G401 (cell line): Measurements from ENCODE around the gene RPGRIP1L. TPM values are rescaled to one million over a fixed set of nuclear protein-coding genes. Genes with fewer than 3 reads are reported as not detected.

ENCODE experiments used
- DNase-seq: peaks from one replicate; pipeline ENCODE4 v3.0.0-alpha.2; 2015; ENCODE audit warnings: low spot score
- in situ Hi-C: cut with HindIII; loops from 2 replicates; pipeline ENCODE4 v1.10.0; 2016; ENCODE audit warnings: low sequenced_read_pairs, mixed read lengths
- total RNA-seq: library from RNA; depleted of rRNA; stranded (reverse); fragments of >200 nt; shearing (Covaris generic); gene quantifications from 2 replicates; pipeline ENCODE4 v1.2.3, GENCODE V29; 2014

RPGRIP1L gene
- total RNA-seq, 1 experiment from 2014 or later, result 17.4 TPM

- no peak for DNase-seq
- in situ Hi-C loops, result no loop called here
These were observed 84.4 kb downstream of the RPGRIP1L start for GRCh38 chr16:53619235-53619634.

- in situ Hi-C loops, result no loop called here
- DNase-seq, result no peak
These were observed 89.3 kb downstream of the RPGRIP1L start for GRCh38 chr16:53614346-53614745.

- no peak for DNase-seq
- in situ Hi-C loops, result no loop called here
These were observed 91.7 kb downstream of the RPGRIP1L start for GRCh38 chr16:53612003-53612402.

- DNase-seq, result no peak
- in situ Hi-C loops, result no loop called here
These were observed 92.4 kb downstream of the RPGRIP1L start for GRCh38 chr16:53611179-53611696.

- no peak for DNase-seq
- in situ Hi-C loops, result no loop called here
These were observed 94.1 kb downstream of the RPGRIP1L start for GRCh38 chr16:53609536-53609935.

GRCh38 chr16:53608094-53608493 is 95.6 kb downstream of the RPGRIP1L start:
- no peak for DNase-seq
- in situ Hi-C loops, result no loop called here

GRCh38 chr16:53605831-53606400 is 97.7 kb downstream of the RPGRIP1L start:
- DNase-seq, result no peak
- in situ Hi-C loops, result no loop called here

GRCh38 chr16:53605356-53605755 is 98.3 kb downstream of the RPGRIP1L start:
- no peak for DNase-seq
- in situ Hi-C loops, result no loop called here

GRCh38 chr16:53601961-53602360 is 101.7 kb downstream of the RPGRIP1L start:
- no peak for DNase-seq
- in situ Hi-C loops, result no loop called here

GRCh38 chr16:53600616-53601015 is 103.0 kb downstream of the RPGRIP1L start:
- no peak for DNase-seq

GRCh38 chr16:53600126-53600525 is 103.5 kb downstream of the RPGRIP1L start:
- DNase-seq, result no peak
- in situ Hi-C loops, result no loop called here

More at GRCh38 chr16:53600616-53601015, 103.0 kb downstream of the RPGRIP1L start:
- in situ Hi-C loops, result no loop called here

GRCh38 chr16:53599548-53599947 is 104.1 kb downstream of the RPGRIP1L start:
- in situ Hi-C loops, result no loop called here
- no peak for DNase-seq

- in situ Hi-C loops, result no loop called here
- DNase-seq, result no peak
These were observed 105.0 kb downstream of the RPGRIP1L start for GRCh38 chr16:53598511-53599275.

GRCh38 chr16:53597776-53598175 is 105.9 kb downstream of the RPGRIP1L start:
- DNase-seq, result no peak
- in situ Hi-C loops, result no loop called here

- no peak for DNase-seq
- in situ Hi-C loops, result no loop called here
These were observed 115.5 kb downstream of the RPGRIP1L start for GRCh38 chr16:53588081-53588648.

GRCh38 chr16:53583401-53583800 is 120.3 kb downstream of the RPGRIP1L start:
- DNase-seq, result no peak
- in situ Hi-C loops, result no loop called here

- DNase-seq, result no peak
- in situ Hi-C loops, result no loop called here
These were observed 121.9 kb downstream of the RPGRIP1L start for GRCh38 chr16:53581784-53582183.

GRCh38 chr16:53580038-53580802 is 123.4 kb downstream of the RPGRIP1L start:
- in situ Hi-C loops, result no loop called here

GRCh38 chr16:53576904-53577303 is 126.8 kb downstream of the RPGRIP1L start:
- in situ Hi-C loops, result no loop called here
- no peak for DNase-seq

More at GRCh38 chr16:53580038-53580802, 123.4 kb downstream of the RPGRIP1L start:
- no peak for DNase-seq

GRCh38 chr16:53576210-53576609 is 127.4 kb downstream of the RPGRIP1L start:
- no peak for DNase-seq
- in situ Hi-C loops, result no loop called here
